Limb (tissue), 2 donors: ENCODE results near the gene FOXD4L1.
"Not testable (repeated sequence)": the region's sequence is repeated elsewhere in the genome, so short reads cannot be mapped to it uniquely, and the experiment has no call there.

ENCODE experiments used
- DNase-seq, 2 donors: peaks; one replicate each; pipeline ENCODE4 v3.0.0-alpha.2; 2016; ENCODE audit errors: extremely low spot score in 2 of 2

FOXD4L1 gene

GRCh38 chr2:113524986-113525385 is 26.5 kb downstream of the FOXD4L1 start:
- not testable (repeated sequence) for DNase-seq

- not testable (repeated sequence) for DNase-seq
Observed at GRCh38 chr2:113527350-113528045, 29.0 kb downstream of the FOXD4L1 start.

- DNase-seq = not testable (repeated sequence)
Observed at GRCh38 chr2:113528126-113528525, 29.7 kb downstream of the FOXD4L1 start.

DNA sequence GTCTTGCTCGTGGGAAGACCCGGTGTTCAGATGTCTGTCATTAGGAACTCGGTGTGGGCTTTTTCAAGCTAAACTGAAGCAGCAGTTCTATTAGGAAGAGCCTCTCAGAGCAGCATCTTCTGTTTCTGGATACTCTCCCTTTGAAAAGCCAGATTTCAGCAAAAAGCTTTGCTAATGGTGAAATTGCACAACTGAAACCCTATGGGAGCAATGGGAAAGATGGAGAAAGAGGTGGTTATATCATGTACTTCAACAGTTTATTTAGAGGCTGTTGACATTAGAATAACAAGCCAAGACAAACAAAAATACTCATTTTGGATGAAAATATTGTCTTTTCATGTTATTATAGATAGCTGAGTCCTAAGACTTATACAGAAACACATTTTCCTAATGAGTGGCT is 30.4 kb downstream of the FOXD4L1 start:
- DNase-seq = not testable (repeated sequence)

- not testable (repeated sequence) for DNase-seq
Observed at GRCh38 chr2:113532991-113533390, 34.5 kb downstream of the FOXD4L1 start.

DNA sequence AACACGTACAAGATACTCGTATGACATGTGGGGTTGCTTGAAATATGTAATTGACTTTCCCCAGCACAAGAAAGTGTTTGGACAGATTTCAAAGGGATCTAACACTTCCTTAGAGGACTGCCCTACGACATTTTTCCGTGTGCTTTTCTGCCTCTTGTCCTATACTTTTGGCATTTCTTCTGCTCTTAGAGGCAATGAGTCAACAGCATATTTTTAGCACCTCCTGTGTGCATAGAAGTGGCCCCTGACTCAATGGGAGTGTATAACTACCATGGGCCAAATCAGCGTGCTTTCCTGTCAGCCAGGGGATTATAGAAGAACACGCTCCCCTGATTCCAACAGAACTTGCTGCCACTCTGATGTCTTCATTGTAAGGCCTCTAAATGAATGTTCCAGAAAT is 38.1 kb downstream of the FOXD4L1 start:
- not testable (repeated sequence) for DNase-seq

DNA sequence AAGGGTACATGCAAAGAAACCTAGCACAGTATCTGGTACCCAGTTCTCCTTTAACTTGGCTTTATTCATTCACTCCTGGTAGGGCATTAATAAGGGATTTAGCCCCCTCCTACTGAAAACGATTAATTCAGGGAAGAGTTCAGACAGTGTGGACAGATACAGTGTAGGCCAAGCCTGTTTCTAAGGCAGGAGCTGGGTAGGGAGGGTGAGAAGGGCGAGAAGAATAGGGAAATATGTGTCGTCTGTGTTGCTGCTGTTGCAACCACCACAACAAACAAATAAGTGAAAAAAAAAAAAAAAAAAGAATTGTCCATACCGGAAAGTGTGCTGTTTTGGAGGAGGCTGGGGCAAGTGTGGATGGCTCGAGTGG is 42.4 kb downstream of the FOXD4L1 start:
- DNase-seq = not testable (repeated sequence)

DNA sequence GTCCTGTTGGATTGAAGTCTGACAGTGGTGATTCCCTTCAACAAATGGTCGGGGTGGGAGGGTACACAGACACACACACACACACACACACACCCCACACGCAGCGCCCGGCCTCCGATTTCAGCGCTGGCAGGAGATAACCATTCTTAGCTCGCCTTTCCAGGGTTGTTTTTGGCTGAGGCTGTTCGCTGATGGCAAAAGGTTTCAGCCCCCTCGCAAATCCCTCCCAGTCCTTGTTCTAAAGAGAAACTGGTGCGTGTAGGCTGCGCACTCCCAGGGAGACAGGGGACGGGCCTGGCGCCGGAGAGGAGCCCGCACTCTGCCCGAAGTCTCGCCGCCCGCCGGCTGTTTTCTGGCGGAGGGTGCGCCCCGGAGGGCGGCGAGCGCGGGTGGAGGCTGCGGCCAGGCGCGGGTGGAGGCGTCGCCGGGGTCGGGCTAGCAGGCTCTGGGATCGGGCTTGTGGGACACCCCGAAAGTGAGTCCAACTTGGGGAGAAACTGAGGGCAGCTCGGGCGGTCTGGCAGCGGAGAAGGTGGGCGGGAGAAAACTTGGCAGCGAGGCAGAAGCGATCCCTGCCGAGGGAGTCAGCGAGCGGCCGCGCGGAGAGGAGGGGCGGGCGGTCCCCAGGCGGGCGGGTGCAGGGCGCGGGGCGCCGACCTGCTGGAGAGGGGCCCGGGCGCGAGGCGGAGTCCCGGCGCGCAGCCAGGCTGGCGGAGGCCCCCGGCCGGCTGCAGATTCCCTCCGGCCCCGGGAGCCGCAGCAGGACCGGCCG is 42.9 kb downstream of the FOXD4L1 start:
- DNase-seq = peak; percentile 12 to 62

GRCh38 chr2:113541976-113542485 is 43.6 kb downstream of the FOXD4L1 start:
- peak in 1 of 2 donors; percentile 23 for DNase-seq

GRCh38 chr2:113542529-113542928 is 44.1 kb downstream of the FOXD4L1 start:
- DNase-seq = peak in 1 of 2 donors; percentile 9
